Stimulated activated CD4-positive, alpha-beta T cell treated with anti-CD3 and anti-CD28 coated beads, TNF-alpha, amount 100 ng/mL, for 24 hours (primary cell): ENCODE results near the gene SCUBE1.

Experiments used
- DNase-seq, 3 experiments: peaks; one replicate each; pipeline ENCODE4 v3.0.0-alpha.2; 2020; ENCODE audit warnings: low read depth in 3 of 3

SCUBE1 gene

DNA sequence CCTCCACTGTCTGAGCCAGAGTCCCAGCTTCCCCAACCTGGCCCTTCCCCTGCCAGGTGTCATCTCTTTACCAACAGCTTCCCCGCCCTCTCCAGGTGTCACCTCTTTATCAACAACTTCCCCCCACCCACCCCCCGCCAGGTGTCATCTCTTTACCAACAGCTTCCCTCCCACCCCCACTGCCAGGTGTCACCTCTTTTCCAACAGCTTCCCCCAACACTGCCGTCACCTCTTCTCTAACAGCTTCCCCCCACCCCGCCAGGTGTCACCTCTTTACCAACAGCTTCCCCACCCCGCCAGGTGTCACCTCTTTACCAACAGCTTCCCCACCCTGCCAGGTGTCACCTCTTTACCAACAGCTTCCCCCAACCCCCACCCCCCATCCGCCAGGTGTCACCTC is 126.4 kb downstream of the SCUBE1 start:
- DNase-seq = no peak

DNA sequence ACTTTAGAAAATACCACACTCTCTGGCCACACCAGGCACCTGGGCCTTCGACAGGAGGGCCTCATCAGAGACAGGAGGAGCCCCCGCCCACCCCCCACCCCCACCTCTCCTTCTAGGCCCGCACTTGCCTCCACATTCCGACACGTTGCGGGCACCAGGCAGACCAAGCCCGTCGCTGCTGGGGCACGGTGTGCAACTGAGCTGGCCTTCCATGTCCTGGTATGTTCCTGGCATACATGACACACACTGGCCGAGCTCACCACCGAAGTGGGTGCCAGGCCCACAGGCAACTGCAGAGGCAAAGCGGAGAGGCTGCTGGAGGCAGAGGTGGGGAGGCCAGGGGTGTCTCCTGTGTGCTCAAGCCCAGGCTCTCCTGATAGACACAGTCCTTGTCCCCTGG is 129.2 kb downstream of the SCUBE1 start:
- DNase-seq = no peak

DNA sequence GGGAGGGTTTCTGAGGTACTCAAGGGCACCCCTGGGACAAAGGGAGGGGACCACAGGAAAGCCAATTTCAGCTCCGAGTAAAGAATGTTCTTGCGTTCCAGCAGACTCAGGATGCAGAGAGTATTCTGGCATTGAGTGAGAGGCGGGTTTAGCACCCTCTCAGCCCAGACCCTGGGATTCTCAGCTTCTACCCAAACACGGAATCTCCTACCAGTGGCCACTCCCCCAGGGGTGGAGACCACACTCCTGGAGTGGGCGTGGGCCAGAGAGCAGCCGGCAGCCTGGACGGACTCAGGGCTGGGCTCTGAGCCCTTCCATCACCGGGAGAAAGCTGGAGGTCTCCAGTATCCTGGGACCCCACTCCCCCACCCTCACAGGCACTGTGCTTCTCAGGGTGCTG is 130.1 kb downstream of the SCUBE1 start:
- DNase-seq = no peak

DNA sequence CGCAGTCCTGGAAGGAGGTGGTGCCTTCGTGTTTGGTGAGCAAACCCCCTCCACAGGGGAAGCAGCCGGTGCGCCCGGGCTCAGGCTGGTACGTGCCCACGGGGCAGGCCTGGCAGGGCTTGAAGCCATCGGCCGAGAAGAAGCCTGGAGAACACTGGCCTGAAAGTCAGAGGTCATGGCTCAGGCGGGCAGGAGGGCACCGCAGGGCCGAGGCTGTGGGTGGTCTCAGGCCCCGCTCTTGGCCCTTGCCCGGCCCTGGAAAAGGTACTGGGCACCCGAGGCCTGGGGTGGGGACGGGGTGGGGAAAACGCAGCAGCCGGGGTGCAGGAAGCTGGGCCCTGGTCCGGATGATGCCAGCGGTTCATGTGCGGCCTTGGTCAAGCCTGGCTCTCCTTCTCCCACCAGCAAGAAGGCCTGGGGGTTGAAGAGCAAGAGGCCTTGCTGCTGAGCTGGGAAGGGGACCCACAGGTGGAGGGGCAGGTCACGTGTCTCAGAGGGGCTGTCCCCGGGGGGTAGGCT is 130.7 kb downstream of the SCUBE1 start:
- DNase-seq = no peak

DNA sequence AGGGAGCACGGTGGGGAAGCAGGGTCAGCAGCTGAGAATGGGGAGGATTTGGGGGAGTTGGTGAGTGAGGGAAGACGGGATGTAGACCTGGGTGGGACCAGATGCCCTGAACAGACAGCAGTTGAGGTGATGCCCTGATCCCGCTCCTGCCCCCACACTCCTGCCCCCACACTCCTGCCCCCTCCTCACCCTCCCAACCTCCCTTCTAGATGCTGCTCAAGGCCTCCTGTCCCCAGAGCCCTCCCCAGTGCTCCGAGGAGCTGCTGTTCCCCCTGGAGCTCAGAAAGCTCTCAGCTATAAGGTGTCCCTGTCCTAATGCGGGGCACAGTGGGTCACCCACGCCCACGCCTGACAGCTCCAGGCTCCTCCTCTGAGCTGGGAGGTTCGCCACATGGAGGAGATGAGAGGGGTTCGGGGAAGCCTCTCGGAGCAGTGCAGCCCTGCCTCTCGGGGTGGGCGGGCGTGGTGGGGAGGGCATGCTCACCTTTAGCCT is 131.2 kb downstream of the SCUBE1 start:
- no peak for DNase-seq

DNA sequence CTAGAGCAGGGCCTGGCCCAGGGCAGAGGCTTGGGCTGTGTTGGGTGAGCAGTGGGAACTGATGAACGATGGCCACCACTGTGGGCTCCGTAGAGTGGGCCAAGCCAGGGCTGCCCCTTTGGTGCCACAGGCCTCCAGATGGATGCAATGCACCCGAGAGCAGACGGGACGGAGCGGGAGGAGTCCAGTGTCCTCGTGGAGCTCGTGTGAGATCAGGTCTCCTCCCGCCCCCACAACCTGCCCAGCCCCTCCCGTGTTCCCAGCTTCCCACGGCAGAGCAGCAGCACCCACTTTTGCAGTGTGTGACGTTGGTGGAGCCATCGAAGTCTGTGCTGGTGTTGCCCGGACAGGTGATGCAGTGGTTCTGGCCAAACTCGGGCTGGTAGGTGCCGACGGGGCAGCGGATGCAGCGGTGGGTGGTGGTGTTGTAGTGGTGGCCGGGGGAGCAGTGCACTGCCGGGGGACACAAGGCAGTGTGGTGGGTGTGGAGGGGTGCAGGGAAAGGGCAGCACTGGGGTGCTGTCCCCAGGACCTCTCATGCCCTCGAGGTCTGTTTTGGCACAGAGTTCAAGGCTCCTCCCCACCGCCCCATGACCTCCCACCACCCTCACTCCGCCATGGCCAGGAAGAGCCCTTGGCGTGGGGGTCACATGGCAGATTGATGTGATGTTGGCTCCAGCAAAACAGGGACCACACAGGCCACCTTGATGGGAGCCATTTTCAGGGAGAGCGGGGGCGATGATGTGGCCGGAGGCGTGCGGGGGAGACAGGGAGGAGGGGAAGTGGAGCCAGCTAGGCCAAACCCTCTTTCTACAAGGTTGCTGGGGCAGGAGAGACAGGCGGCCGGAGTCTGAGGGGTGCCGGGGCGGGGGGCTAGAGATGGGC is 132.3 kb downstream of the SCUBE1 start:
- DNase-seq = no peak

DNA sequence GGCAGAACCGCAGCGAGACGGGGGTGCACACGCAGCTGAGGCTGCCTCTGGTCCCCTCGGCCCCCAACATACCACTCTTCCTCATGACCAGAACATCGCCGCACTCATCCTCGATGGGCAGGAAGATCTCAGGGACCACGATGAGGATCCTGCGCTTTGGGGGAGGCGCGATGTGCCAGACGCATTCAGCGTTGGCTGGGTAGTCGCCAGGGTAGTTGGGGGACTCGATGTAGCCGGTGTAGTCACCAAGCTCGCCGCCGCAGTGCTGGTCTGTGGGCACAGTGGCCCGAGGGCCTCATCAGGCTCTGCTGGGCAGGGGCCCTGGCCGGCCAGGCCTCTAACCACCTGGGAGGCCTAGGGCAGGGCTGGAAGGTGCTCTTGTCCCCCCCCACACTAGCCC is 133.2 kb downstream of the SCUBE1 start:
- DNase-seq = no peak

DNA sequence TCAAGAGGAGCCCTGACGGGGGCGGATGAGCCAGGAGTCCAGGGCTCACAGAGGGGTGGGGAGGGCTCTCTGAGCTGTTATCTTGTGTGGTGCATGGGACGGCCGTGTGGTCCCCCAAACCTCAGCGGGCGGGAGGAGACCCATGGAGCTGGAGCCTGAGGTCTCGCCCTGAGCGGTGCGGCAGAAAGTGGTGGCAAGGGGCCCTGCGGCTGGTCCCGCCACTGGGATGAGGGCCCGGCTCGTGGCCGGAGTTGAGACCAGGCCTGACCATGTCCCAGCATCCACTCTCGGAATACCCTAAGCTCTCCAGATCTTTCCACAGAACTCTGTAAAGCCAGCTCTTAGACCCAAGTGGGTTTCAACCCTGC is 133.7 kb downstream of the SCUBE1 start:
- DNase-seq = no peak

DNA sequence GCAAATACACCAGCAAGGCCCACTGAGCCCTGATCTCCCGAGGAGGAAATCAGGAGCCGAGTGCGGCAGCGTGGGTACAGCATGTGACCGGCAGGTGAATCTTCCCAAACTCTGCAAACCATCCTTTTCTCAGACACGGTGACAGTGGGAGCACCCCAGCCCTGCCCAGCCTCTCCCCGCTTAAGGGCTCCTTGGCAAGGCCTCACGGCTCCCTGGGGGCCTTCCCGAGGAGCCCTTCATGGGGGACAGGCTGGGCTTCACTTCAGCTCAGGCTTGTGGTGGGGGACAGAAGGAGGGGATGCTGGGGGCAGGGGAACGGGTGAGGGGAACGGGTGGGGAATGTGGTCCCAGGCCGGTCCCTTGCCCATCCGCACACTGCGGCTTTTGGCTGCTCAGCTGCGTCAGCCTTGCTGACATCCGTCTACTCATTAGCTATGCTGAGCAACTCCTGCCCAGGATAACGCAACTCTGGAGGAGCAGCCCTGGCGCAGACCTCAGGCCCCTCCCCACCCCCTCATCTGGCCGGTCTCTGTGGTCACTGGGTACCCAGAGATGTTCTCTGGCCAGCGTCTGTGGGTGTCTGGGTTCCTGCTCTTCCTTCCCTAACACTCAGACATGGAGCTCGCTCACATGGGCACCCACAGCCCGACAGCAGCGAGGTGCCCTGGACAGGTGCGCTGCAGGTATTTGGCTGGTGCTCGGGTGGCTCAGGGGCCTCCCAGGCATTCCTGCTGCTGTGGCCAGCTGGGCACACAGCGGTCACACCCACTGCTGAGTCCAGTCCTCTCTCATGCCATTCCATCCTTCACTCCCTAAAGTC is 134.3 kb downstream of the SCUBE1 start:
- no peak for DNase-seq

DNA sequence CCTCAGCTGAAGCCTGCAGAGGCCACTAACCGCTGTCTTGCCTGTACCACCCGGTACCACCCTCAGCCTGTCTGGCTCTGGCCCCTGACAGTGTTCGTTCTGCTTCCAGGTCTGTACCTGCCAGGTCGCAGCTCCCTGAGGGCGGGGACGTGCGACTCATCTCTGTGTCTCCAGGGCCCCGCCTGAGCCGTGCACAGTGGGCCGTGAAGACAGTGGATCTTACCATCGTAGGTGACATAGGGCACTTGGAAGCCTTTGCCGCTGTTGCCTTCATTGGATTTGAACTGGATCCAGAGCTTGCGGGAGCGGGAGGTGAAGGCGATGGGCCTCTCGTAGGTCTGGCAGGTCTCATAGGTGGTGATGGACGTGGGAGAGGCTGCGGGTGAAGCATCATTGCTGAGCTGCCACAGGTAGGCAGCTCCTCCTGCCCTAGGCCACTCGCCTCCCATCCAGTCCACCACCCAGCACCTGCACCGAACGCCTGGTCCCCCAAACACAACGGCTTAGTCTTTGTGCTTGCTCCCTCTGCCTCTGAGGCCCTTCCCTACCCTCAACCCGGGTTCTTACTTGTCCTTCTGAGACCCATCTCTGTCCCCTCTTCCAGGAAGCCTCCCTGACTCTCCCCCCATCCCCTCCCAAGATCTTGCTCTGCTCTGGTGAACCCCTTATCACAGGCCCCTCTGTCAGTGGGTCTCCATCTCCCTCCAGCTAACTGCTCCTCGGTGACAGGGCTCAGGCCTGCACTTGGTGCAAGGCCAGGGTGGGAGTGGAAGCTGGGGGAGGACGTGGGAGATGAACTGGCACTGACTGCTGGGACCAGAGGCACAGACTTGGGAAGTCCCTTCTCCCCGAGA is 135.1 kb downstream of the SCUBE1 start:
- DNase-seq = no peak

DNA sequence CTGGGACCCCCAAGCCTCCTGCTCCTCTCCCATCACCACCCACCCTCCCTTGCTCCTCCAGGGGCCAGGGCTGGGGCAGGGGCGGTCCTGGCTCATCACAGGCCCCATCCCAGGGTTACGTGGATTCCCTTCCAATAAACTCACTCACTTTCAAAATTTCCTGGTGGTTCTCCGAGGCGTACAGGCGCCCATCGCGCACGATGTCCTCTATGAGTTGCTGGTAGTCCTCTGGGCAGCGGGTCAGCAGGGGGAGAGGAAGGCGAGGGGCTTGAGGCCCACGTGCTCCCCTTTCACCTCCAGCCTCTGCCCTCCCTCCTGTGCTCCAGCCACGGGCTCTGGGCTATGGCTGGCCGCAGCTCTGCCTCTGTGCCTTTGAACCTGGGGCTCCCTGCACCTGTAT is 135.8 kb downstream of the SCUBE1 start:
- DNase-seq = no peak

DNA sequence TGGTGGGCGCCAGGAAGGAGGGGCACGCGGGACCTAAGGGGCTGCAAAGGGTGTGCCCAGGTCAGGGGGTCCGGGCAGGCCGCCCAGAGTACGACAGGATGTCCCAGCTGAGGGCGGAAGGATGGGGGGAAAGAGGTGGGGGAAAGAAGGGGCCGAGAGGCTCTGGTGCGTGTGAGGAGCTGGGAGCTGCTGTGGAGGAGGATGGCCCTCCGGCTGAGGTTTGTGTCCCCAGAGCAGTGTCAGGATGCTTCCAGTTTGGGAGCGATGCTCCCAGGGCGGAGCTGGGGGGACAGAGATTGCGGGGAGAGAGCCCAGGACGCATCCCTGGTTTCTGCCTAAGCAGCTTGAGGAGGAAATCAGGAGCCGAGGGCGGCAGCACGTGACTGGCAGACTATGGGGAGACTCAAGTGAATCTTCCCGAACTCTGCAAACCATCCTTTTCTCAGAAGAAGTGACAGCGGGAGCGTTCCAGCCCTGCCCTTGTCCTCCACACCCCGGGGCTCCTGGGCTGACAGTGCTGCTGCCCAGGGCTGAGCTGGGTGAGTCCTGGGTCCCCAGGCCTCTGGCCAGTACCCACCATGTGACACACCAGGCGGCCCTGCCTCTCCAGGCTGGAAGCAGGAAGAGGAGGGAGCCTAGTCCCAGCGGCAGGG is 136.5 kb downstream of the SCUBE1 start:
- DNase-seq = no peak

DNA sequence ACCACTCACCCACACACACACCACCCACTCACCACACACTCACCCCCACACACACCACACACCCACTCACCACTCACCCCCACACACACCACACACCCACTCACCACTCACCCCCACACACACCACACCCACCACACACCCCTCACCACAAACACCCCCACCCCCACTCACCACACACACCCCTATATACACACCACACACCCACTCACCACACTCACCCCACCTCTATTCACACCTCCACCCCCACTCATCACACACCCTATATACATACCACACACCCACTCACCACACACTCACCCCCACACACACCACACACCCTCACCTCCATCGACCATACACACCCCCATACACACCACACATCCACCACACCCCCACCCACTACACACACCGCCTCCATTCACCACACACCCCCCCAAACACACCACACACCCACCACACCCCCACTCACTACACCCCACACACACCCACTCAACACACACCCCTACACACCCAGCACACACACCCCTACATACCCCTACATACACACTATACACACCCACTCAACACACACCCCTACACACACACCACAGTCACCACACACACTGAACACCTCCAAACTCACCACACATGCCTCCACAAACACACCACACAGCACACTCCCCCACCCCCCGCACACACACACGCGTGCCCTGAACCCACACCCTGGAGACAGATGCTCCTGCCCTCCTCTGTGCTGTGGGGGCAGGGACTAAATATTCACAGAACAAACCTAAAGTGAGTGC is 137.2 kb downstream of the SCUBE1 start:
- DNase-seq = no peak

DNA sequence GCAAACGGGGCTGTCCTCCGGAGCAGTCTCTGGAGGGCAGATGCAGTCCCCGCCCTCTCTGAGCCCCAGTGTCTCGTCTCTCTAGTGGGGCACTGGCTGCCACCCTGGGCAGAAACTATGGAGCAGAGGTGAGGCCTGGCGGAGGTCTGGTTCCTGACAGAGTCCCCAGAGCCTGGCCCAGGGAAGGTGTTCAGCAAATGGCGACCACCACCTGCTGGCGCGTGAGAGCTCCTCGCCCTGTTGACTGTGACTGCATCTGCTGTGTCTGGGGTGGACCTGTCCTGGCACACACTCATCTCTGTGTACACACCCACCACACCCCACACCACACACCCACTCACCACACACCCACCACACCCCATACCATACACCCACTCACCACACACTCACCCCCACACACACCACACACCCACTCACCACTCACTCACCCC is 137.9 kb downstream of the SCUBE1 start:
- DNase-seq = no peak

DNA sequence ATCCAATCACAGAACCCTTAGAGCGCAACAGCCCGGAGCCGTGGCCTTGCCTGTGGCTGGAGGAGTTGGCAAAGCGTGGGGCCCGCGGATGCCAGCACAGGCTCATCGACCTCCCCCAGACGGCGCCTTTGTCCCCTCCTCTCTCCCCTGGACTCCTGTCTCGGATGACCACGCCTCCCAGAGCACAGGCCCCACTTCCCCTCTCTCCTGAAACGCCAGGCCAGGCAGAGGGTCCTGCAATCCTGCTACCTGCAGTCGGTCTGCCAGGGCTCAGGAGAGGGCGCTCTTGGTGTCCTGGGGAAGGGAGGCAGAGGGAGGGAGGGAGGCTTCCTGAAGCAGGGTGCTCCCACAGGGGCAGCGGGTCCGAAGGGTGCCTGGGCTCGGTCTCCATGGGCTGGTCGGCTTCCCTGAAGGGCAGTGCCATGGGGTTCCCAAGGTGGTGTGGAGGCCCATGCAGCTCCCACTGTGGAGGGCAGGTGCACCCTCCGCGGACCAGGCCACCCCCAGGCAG is 139.6 kb downstream of the SCUBE1 start:
- DNase-seq = no peak

DNA sequence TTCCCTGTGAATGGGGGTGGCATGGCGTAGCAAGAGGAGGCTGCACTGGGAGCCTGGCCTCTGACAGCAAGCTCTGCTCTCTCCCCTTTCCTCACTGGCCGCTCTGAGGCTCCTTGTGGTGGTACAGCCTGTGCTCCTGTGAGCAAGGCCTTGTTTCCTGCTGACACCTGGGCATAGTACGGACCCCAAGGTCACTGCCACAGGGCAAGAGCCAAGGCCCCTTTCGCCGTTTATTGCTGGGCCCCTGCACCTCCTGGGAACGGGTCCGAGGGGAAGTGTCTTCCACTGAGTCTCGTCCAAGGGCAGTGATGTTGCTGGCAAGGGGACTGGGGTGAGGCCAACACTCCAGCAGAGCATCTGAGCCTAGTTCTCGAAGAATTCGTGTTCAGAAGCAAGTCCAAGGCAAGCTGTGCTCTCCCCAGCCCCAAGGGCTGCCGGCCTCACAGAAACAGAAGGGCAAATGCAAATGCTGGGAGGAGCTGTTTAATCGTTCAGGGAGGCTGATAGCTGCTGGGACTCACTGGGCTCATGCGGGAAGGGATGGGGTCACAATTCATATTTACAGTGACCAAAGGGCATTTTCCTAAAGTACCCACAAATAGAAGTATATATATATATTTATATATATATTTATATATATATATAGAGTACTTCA is 140.3 kb downstream of the SCUBE1 start:
- DNase-seq = no peak

DNA sequence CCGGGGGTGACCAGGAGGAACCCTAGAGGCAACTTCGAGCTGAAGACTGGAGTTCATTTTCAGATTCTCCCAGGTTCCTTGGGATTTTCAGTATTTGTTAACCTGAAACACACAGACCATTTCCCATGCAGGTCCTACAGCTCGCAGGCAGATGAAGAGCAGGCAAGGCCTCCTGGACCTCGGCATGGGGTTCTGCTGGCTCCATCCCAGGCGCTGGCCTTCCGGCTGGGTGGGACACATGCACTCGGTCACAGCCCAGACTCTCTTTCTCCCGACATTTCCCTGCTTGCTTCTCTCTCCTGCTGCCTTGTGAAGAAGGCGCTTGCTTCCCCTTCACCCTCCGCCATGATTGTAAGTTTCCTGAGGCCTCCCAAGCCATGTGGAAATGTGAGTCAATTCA is 140.8 kb downstream of the SCUBE1 start:
- DNase-seq = no peak

DNA sequence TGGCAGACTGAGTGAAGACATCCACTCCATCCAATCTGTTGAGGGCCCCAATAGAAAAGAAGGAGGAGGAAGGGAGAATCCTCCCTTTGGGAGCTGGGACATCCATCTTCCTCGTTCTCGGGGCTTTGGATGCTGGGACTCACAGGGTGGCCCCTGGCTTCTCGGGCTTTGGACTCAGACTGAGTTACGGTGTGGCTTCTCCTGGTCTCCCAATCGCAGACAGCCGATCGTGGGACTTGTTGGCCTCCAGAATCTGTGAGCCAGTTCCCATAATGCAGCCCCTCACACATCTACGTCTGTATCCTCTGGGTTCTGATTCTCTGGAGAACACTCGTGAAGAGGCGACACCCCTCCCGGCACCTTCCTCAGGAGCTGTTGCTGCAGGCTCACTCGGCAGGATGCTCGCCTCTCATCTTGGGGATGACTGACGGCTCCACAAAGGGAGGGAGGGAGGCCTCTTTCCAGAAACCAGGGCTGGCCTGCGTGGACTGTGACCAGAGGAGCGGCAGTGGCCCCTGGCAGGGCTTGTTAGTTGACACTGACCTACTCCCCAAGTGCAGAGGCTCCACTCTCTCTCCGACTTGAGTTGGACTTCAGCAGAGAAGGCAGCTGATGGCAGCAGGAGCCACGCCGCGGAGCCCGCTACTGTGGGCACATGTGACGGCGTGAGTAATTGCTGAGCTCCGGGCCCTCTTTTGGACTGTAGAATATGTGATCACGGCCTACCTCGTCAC is 141.5 kb downstream of the SCUBE1 start:
- DNase-seq = no peak

DNA sequence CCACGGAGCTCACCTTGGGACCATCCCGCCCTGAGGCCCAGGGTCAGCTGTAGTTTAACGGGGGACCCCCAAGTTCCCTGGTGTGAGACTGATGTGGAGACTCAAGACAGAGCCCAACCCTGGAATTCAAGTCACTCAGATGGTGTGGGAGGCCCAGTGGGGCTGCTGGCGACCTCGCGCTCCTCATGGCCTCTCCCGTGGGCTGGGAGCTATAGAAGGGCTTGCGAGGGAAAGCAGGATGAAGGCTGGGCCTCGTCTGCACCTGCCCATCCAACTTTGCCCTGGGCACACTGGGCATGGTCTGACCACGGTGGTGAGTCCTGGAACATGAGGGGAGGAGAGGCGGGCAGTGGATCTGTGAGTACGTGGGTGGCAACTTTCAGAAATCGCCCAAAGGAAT is 142.6 kb downstream of the SCUBE1 start:
- DNase-seq = no peak
